T47D (cell line): Measurements from ENCODE around the gene VCAN.

ENCODE experiments used
- DNase-seq, 2 experiments: peaks; one replicate each; pipeline versions ENCODE4 v3.0.0 to v3.0.0-alpha.2; 2011 to 2012; ENCODE audit warnings: low read depth in 1 of 2, low spot score in 1 of 2
- JUND ChIP-seq: IDR thresholded peaks from 2 replicates; pipeline ENCODE4 v1.6.1; 2012; ENCODE audit warnings: low read depth
- in situ Hi-C: cut with HindIII; loops from 2 replicates; pipeline ENCODE4 v1.10.0; 2016; ENCODE audit warnings: low sequenced_read_pairs, low pct_unique_long_range_greater_than_20kb

The VCAN gene

GRCh38 chr5:83444445-83444844 is 27.1 kb upstream of the VCAN start:
- no peak for DNase-seq
- in situ Hi-C loops, result no loop called here
- TF ChIP-seq JUND, result no peak

GRCh38 chr5:83446253-83446947 is 25.1 kb upstream of the VCAN start:
- in situ Hi-C loops, result no loop called here
- no peak for DNase-seq
- no peak for TF ChIP-seq JUND

GRCh38 chr5:83447533-83447932 is 24.0 kb upstream of the VCAN start:
- no peak for DNase-seq
- in situ Hi-C loops, result no loop called here
- TF ChIP-seq JUND, result no peak

GRCh38 chr5:83450183-83450966 is 21.2 kb upstream of the VCAN start:
- no peak for TF ChIP-seq JUND
- in situ Hi-C loops, result no loop called here
- DNase-seq, result no peak

GRCh38 chr5:83450967-83451248 is 20.6 kb upstream of the VCAN start:
- DNase-seq, result no peak
- in situ Hi-C loops, result no loop called here
- no peak for TF ChIP-seq JUND

- TF ChIP-seq JUND, result no peak
- in situ Hi-C loops, result no loop called here
- DNase-seq, result no peak
These were observed 19.6 kb upstream of the VCAN start for GRCh38 chr5:83451955-83452354.

GRCh38 chr5:83453937-83454336 is 17.6 kb upstream of the VCAN start:
- in situ Hi-C loops, result no loop called here
- no peak for TF ChIP-seq JUND
- DNase-seq, result no peak

GRCh38 chr5:83464261-83464660 is 7.3 kb upstream of the VCAN start:
- in situ Hi-C loops, result no loop called here
- DNase-seq, result no peak
- no peak for TF ChIP-seq JUND

- in situ Hi-C loops, result no loop called here
These were observed 4.0 kb upstream of the VCAN start for GRCh38 chr5:83467371-83468035.

GRCh38 chr5:83469075-83469474 is 2.5 kb upstream of the VCAN start:
- in situ Hi-C loops, result no loop called here
- TF ChIP-seq JUND, result no peak
- no peak for DNase-seq

More at GRCh38 chr5:83467371-83468035, 4.0 kb upstream of the VCAN start:
- TF ChIP-seq JUND, result no peak
- DNase-seq, result no peak

- DNase-seq, result no peak
- no peak for TF ChIP-seq JUND
- in situ Hi-C loops, result no loop called here
These were observed 779 bp upstream of the VCAN start for GRCh38 chr5:83470526-83471404.

- no peak for TF ChIP-seq JUND
- DNase-seq, result no peak
- in situ Hi-C loops, result no loop called here
These were observed 616 bp downstream of the VCAN start for GRCh38 chr5:83472213-83472507.
